ENCODE results near the gene TEX44.

DNA sequence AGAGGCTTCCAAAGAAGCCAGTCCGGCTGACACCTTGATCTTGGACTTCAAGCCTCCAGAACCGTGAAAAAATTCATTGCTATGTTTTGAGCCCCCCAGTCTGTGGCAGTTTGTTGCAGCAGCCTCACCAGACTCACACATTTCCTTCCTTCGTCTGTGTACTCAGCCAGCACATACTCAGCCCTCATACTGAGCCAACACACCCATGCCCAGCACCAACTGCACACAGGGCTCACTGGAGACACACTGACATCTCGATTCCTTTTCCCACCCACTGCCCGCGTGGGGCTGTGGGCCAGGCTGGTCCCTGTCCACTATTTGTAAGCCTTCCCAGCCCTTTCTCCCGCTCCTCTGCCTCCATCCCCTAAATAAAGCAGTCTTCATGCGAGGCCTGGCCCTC is 38.3 kb upstream of the TEX44 start:
- TF ChIP-seq, protein P1, sequence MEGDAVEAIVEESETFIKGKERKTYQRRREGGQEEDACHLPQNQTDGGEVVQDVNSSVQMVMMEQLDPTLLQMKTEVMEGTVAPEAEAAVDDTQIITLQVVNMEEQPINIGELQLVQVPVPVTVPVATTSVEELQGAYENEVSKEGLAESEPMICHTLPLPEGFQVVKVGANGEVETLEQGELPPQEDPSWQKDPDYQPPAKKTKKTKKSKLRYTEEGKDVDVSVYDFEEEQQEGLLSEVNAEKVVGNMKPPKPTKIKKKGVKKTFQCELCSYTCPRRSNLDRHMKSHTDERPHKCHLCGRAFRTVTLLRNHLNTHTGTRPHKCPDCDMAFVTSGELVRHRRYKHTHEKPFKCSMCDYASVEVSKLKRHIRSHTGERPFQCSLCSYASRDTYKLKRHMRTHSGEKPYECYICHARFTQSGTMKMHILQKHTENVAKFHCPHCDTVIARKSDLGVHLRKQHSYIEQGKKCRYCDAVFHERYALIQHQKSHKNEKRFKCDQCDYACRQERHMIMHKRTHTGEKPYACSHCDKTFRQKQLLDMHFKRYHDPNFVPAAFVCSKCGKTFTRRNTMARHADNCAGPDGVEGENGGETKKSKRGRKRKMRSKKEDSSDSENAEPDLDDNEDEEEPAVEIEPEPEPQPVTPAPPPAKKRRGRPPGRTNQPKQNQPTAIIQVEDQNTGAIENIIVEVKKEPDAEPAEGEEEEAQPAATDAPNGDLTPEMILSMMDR (IDR thresholded peaks at IDR 0.05): no peak
- no peak for TF ChIP-seq POLR2AphosphoS5 (IDR thresholded peaks at IDR 0.05)

Measured in stomach (tissue), 4 donors.